ENCODE measurements around the gene ARHGAP5.
"Not testable (repeated sequence)": the region's sequence is repeated elsewhere in the genome, so short reads cannot be mapped to it uniquely, and the experiment has no call there.

Gene ARHGAP5

GRCh38 chr14:32121536-32121935, 44.4 kb downstream of the ARHGAP5 start:
- DNase-seq (ENCODE audit: low read depth): no peak

GRCh38 chr14:32121948-32122347, 44.8 kb downstream of the ARHGAP5 start:
- no peak for DNase-seq (ENCODE audit: low read depth)

- DNase-seq (ENCODE audit: low read depth): not testable (repeated sequence)
Measured at GRCh38 chr14:32126899-32127730, 50.0 kb downstream of the ARHGAP5 start.

- not testable (repeated sequence) for DNase-seq (ENCODE audit: low read depth)
Measured at GRCh38 chr14:32127731-32128654, 50.9 kb downstream of the ARHGAP5 start.

- no peak for DNase-seq (ENCODE audit: low read depth)
Measured at GRCh38 chr14:32128703-32129102, 51.6 kb downstream of the ARHGAP5 start.

GRCh38 chr14:32129124-32129523, 52.0 kb downstream of the ARHGAP5 start:
- no peak for DNase-seq (ENCODE audit: low read depth)

- not testable (repeated sequence) for DNase-seq (ENCODE audit: low read depth)
Measured at GRCh38 chr14:32131689-32132088, 54.6 kb downstream of the ARHGAP5 start.

- no peak for DNase-seq (ENCODE audit: low read depth)
Measured at GRCh38 chr14:32134448-32135097, 57.5 kb downstream of the ARHGAP5 start.

- no peak for DNase-seq (ENCODE audit: low read depth)
Measured at GRCh38 chr14:32136027-32136825, 59.1 kb downstream of the ARHGAP5 start.

GRCh38 chr14:32137313-32137712, 60.2 kb downstream of the ARHGAP5 start:
- no peak for DNase-seq (ENCODE audit: low read depth)

GRCh38 chr14:32137892-32138291, 60.8 kb downstream of the ARHGAP5 start:
- no peak for DNase-seq (ENCODE audit: low read depth)

- DNase-seq (ENCODE audit: low read depth): no peak
Measured at GRCh38 chr14:32142341-32142740, 65.2 kb downstream of the ARHGAP5 start.

GRCh38 chr14:32142754-32143437, 65.8 kb downstream of the ARHGAP5 start:
- no peak for DNase-seq (ENCODE audit: low read depth)

GRCh38 chr14:32150392-32150791, 73.3 kb downstream of the ARHGAP5 start:
- no peak for DNase-seq (ENCODE audit: low read depth)

GRCh38 chr14:32166029-32166428, 88.9 kb downstream of the ARHGAP5 start:
- no peak for DNase-seq (ENCODE audit: low read depth)

GRCh38 chr14:32166924-32167323, 89.8 kb downstream of the ARHGAP5 start:
- DNase-seq (ENCODE audit: low read depth): no peak

GRCh38 chr14:32167907-32168306, 90.8 kb downstream of the ARHGAP5 start:
- DNase-seq (ENCODE audit: low read depth): no peak

- no peak for DNase-seq (ENCODE audit: low read depth)
Measured at GRCh38 chr14:32169191-32169590, 92.1 kb downstream of the ARHGAP5 start.

- no peak for DNase-seq (ENCODE audit: low read depth)
Measured at GRCh38 chr14:32171469-32171868, 94.4 kb downstream of the ARHGAP5 start.

GRCh38 chr14:32183151-32184058, 106.3 kb downstream of the ARHGAP5 start:
- DNase-seq (ENCODE audit: low read depth): no peak
